Heart left ventricle (tissue), 13 donors: Measurements from ENCODE around the gene RNFT1.
"Not testable (repeated sequence)": the region's sequence is repeated elsewhere in the genome, so short reads cannot be mapped to it uniquely, and the experiment has no call there.

ENCODE experiments used
- POLR2A ChIP-seq, 2 donors: fragments of 450-650 bp; IDR thresholded peaks; one replicate each; pipeline ENCODE4 v1.6.1; 2017; ENCODE audit warnings: antibody characterized with exemption in 2 of 2, mild to moderate bottlenecking in 2 of 2, moderate library complexity in 2 of 2
- TF ChIP-seq, protein P1 (sequence below), 12 donors: fragments of 200-600 bp; sonication (generic) in 4 of 12; IDR thresholded peaks; one replicate each; pipeline versions ENCODE4 v1.5.0 to v1.8.0; 2018 to 2022; ENCODE audit warnings: antibody characterized with exemption in 12 of 12, mild to moderate bottlenecking in 5 of 12
- donor health status: ischemic (EF 13 %, LVEDD 7.1; RV severe dilation, severe dysfunction).
- donor health status: DM: no; HTN: yes; CAD: no.
- donor health status: DM: no; HTN: no; CAD: no.
- donor health status: ischemic (EF 25% LVEDD 6.9; RV normal size, moderate dysfunction).
- donor health status: ischemic (EF 25% LVEDD 5.7; RV mildly dilated, moderate dysfunction).
- donor health status: ischemic (EF 35%, LVEDD 5.7; RV mildly dilated, moderate dysfunction).
- donor health status: nonischemic (EF 11% LVEDD 7.7; RV severe dilation, severe dysfunction).
- donor health status: DM: yes; HTN: yes; CAD: no.
- donor health status: PGD.
- donor health status: ischemic (EF 29% LVEDD 5.4; RV normal size, mild dysfunction).
- donor health status: nonischemic (EF 23%, LVEDD 6.1; RV moderate dilation, normal function).

DNA sequence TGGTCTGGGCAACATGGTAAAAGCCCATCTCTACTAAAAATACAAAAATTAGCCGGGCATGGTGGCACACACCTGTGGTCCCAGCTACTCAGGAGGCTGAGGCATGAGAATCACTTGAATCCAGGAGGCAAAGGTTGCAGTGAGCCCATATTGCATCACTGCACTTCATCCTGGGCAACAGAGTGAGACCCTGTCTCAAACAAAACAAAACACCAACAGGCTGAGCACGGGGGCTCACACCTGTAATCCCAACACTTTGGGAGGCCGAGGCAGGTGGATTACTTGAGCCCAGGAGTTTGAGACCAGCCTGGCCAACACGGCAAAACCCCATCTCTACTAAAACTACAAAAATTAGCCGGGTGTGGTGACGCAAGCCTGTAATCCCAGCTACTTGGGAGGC lies 10.6 kb upstream of the RNFT1 start:
- TF ChIP-seq, protein P1, sequence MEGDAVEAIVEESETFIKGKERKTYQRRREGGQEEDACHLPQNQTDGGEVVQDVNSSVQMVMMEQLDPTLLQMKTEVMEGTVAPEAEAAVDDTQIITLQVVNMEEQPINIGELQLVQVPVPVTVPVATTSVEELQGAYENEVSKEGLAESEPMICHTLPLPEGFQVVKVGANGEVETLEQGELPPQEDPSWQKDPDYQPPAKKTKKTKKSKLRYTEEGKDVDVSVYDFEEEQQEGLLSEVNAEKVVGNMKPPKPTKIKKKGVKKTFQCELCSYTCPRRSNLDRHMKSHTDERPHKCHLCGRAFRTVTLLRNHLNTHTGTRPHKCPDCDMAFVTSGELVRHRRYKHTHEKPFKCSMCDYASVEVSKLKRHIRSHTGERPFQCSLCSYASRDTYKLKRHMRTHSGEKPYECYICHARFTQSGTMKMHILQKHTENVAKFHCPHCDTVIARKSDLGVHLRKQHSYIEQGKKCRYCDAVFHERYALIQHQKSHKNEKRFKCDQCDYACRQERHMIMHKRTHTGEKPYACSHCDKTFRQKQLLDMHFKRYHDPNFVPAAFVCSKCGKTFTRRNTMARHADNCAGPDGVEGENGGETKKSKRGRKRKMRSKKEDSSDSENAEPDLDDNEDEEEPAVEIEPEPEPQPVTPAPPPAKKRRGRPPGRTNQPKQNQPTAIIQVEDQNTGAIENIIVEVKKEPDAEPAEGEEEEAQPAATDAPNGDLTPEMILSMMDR (IDR thresholded peaks at IDR 0.05): not testable (repeated sequence)
- TF ChIP-seq POLR2A (IDR thresholded peaks at IDR 0.05): not testable (repeated sequence)
